Spleen (tissue), 11 donors: ENCODE data around the gene FAT1. TPM values are rescaled to one million over a fixed set of nuclear protein-coding genes. Genes with fewer than 3 reads are reported as not detected.

ENCODE experiments used
- DNase-seq: peaks from one replicate; pipeline ENCODE4 v3.0.0-alpha.2; 2020
- H3K27ac ChIP-seq, 8 donors: fragments of 200-600 bp; sonication (generic) in 7 of 8; 1 replicate in 4 of 8; 2 replicates in 4 of 8; pipeline versions ENCODE4 v1.5.0 to v1.8.0; 2016 to 2021; ENCODE audit warnings: inconsistent platforms in 4 of 8, mild to moderate bottlenecking in 4 of 8, moderate library complexity in 1 of 8
- H3K27me3 ChIP-seq, 7 donors: fragments of 200-600 bp; sonication (generic) in 6 of 7; replicated peaks in 1 of 7; 1 replicate in 4 of 7; 2 replicates in 3 of 7; pipeline versions ENCODE4 v1.5.0 to v1.8.0; 2016 to 2021; ENCODE audit warnings: inconsistent platforms in 3 of 7, mild to moderate bottlenecking in 1 of 7
- H3K36me3 ChIP-seq, 6 donors: fragments of 200-600 bp; sonication (generic) in 5 of 6; 1 replicate in 4 of 6; 2 replicates in 2 of 6; pipeline versions ENCODE4 v1.5.0 to v1.8.0; 2016 to 2021; ENCODE audit warnings: inconsistent platforms in 2 of 6
- H3K4me1 ChIP-seq, 6 donors: fragments of 200-600 bp; sonication (generic) in 5 of 6; 1 replicate in 3 of 6; 2 replicates in 3 of 6; pipeline versions ENCODE4 v1.5.0 to v1.8.0; 2016 to 2021; ENCODE audit warnings: inconsistent platforms in 3 of 6
- H3K4me3 ChIP-seq, 8 donors: fragments of 200-600 bp; sonication (generic) in 7 of 8; 1 replicate in 4 of 8; 2 replicates in 4 of 8; pipeline versions ENCODE4 v1.5.0 to v1.8.0; 2016 to 2021; ENCODE audit warnings: inconsistent platforms in 4 of 8, mild to moderate bottlenecking in 4 of 8, moderate library complexity in 2 of 8
- H3K9me3 ChIP-seq, 8 donors: fragments of 200-600 bp; sonication (generic) in 7 of 8; 1 replicate in 4 of 8; 2 replicates in 4 of 8; pipeline versions ENCODE4 v1.5.0 to v1.8.0; 2016 to 2021; ENCODE audit warnings: inconsistent platforms in 4 of 8
- POLR2A ChIP-seq, 3 donors: fragments of 450-650 bp; IDR thresholded peaks; one replicate each; pipeline ENCODE4 v1.5.1; 2017; ENCODE audit warnings: antibody characterized with exemption in 3 of 3, mild to moderate bottlenecking in 1 of 3
- POLR2AphosphoS5 ChIP-seq, 3 donors: sonication (generic); formaldehyde crosslinking; IDR thresholded peaks; one replicate each; pipeline ENCODE4 v1.5.1; 2017; ENCODE audit warnings: antibody characterized with exemption in 3 of 3
- WGBS, 5 donors: extraction: QIAGEN DNeasy Blood & Tissue Kit in 3 of 5; methylation state at CpG; one replicate each; pipeline versions ENCODE4 v1.1.5 to v1.1.7; 2013 to 2018; 5-methylcytosine and 5-hydroxymethylcytosine counted together
- intact Hi-C: fragments of 100-400 bp; cut with DNase I; formaldehyde crosslinking; loops from one replicate; pipeline ENCODE4 v1.15.0; 2023; ENCODE audit warnings: low total_unique reads
- polyA plus RNA-seq, 3 donors: library from polyadenylated mRNA; stranded (reverse); fragments of 200-250 nt; gene quantifications; one replicate each; pipeline ENCODE4 v1.2.1, GENCODE V29; 2013
- total RNA-seq, 7 donors: library from RNA; depleted of rRNA in 3 of 7; stranded (reverse); fragments of >200 nt in 3 of 7; fragmentation: NEBNext Ultra II Directional in 4 of 7; extraction: Animal tissue kit (Norgen Biotek cat#: 25700) in 4 of 7; gene quantifications; one replicate each; pipeline versions ENCODE4 v1.1.0 to v1.2.1, GENCODE V29; 2016 to 2021
- TF ChIP-seq, protein P1 (sequence below), 11 experiments: fragments of 200-600 bp in 7 of 11; fragments of 450-650 bp in 4 of 11; sonication (generic) in 4 of 11; IDR thresholded peaks in 8 of 11; conservative IDR thresholded peaks in 3 of 11; 1 replicate in 7 of 11; 2 replicates in 4 of 11; pipeline versions ENCODE4 v1.4.0 to v1.8.0; 2016 to 2021; ENCODE audit warnings: antibody characterized with exemption in 11 of 11, inconsistent platforms in 4 of 11, mild to moderate bottlenecking in 1 of 11
- donor health status: healthy with polysubstance abuse.
- donor health status: DM: no; HTN: no; CAD: no; lungs with moderate emphysema.
- donor health status: DM: no; HTN: no; CAD: no.
- donor health status: Bipolar disorder and iron deficiency.
- donor health status: healthy.
- donor health status: DM: no; HTN: no; CAD: no.
- donor health status: DM: yes; HTN: yes; CAD: no.

FAT1 gene
- total and polyA plus RNA-seq, 10 donors: 0.87 to 20.0 (median 4.6) TPM

DNA sequence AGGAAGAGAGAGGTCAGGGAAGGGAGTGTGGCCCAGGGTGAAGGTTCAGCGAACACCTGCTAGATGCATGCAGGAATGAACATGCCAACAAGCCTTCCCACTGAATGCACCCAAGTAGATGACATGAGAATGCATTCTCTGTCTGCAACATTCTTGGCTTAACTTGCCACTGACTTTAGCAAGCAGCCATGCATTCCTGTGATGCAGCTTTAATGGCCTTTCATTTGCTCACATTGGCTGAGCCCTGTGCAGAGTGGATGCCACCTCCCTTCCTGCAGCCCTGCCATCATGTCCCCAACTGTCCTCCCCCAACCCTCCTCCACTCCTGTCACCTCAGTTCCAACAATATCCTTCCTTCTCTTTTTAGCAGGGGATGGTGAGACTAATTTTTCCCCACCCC, 143.0 kb downstream of the FAT1 start:
- DNase-seq: no peak
- no peak overlapping the region for H3K4me3 ChIP-seq
- no peaks in the 10 kb centered on the region for H3K27me3 ChIP-seq
- 80 to 86% (median 81%) methylated on average over 1 of the region's 1 CpG for WGBS, 5 donors
- no peaks in the 10 kb centered on the region for H3K4me1 ChIP-seq
- no peak overlapping the region for H3K27ac ChIP-seq
- H3K36me3 ChIP-seq: no peaks in the 10 kb centered on the region
- intact Hi-C loops: no loop called here
- TF ChIP-seq, protein P1, sequence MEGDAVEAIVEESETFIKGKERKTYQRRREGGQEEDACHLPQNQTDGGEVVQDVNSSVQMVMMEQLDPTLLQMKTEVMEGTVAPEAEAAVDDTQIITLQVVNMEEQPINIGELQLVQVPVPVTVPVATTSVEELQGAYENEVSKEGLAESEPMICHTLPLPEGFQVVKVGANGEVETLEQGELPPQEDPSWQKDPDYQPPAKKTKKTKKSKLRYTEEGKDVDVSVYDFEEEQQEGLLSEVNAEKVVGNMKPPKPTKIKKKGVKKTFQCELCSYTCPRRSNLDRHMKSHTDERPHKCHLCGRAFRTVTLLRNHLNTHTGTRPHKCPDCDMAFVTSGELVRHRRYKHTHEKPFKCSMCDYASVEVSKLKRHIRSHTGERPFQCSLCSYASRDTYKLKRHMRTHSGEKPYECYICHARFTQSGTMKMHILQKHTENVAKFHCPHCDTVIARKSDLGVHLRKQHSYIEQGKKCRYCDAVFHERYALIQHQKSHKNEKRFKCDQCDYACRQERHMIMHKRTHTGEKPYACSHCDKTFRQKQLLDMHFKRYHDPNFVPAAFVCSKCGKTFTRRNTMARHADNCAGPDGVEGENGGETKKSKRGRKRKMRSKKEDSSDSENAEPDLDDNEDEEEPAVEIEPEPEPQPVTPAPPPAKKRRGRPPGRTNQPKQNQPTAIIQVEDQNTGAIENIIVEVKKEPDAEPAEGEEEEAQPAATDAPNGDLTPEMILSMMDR (IDR thresholded peaks at IDR 0.05 in 8 of 11, conservative IDR thresholded peaks at IDR 0.05 in 3 of 11): no peak
- TF ChIP-seq POLR2AphosphoS5 (IDR thresholded peaks at IDR 0.05) (no peak), POLR2A (IDR thresholded peaks at IDR 0.05) (no peak)
- peaks cover 0 to 16% (median 10%) of the 10 kb centered on the region in 8 donors for H3K9me3 ChIP-seq

DNA sequence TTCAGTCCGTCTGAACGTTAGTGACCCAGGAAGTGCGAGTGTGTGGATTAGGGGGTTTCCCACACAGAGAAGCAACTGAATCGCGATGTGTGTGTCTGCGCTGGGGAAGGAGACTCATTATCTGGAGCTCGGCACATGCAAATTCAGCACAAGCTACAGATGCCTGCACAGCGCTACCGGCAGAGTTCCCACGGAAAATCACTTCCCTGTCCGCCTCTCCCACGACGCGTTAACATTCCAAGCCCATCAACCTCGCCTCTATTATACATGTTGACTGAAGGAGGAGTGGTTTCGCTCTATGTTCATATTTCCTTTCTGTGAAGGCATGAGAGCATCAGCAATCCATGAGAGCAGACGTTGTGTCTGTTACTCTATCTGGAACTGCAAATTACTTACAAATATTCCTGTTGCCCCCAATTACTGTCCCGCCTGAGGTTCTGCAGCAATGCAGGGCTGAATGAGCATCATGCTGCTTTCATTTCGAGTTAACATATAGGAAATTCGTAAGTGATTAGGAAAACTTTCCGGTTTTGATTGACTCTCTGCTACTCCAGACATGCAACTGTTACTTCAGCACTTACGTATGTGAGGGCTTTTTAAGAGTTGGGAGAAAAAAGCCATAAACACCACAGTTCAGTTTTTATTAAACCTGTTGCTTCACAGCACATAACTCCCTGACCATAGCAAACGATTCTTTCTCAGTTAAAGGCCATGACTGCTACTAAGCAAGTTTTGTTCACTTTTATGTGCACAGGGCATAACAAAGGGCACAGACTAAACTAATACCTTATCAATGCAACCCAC, 153.3 kb downstream of the FAT1 start:
- DNase-seq: no peak
- WGBS, 5 donors: 57 to 73% (median 63%) methylated on average over 23 of the region's 23 CpGs
- peak overlapping the region in 2 of 8 donors; percentile 15 to 23 for H3K4me3 ChIP-seq

DNA sequence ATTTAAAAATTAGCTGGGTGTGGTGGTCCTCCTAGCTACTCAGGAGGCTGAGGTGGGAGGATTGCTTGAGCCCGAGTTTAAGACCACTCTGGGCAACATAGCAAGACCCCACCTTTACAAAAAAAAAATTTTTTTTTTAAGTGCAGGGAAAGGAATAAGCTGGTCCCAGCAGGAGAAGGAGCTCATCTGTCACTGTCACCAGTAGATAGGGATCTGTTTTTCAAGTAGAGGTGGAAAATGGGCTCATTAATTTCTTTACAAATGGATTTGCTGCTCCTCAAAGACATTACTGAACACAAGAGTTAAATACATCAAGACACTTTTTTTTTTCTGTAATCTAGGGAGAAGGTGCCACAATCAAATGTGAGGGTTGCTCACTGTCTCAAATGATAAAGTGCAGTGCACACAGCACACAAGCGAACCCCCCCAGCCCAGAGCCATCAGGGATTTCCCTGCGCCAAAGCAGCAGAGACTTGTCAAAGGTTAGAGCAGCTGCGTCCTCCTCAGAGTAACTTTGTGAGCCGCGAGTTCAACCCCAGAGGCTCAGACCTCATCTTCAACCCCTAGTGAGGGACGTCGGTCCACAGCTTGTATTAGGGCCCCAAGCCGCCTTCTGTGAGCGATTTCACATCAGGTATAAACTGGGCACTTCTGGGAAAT, 154.0 kb downstream of the FAT1 start:
- no peaks in the 10 kb centered on the region for H3K4me1 ChIP-seq
- TF ChIP-seq, protein P1 (IDR thresholded peaks at IDR 0.05 in 8 of 11, conservative IDR thresholded peaks at IDR 0.05 in 3 of 11): no peak
- TF ChIP-seq POLR2A (IDR thresholded peaks at IDR 0.05) (no peak), POLR2AphosphoS5 (IDR thresholded peaks at IDR 0.05) (no peak)
- 61 to 80% (median 70%) methylated on average over 10 of the region's 10 CpGs for WGBS, 5 donors
- H3K9me3 ChIP-seq: no peaks in the 10 kb centered on the region
- no peaks in the 10 kb centered on the region for H3K36me3 ChIP-seq
- intact Hi-C loops: no loop called here
- no peak for DNase-seq
- H3K4me3 ChIP-seq: peak overlapping the region in 2 of 8 donors; percentile 15 to 23
- no peak overlapping the region for H3K27ac ChIP-seq
- peaks cover 0 to 4% (median 0%) of the 10 kb centered on the region in 7 donors for H3K27me3 ChIP-seq

More for the DNA sequence above, 153.3 kb downstream of the FAT1 start:
- no peaks in the 10 kb centered on the region for H3K27me3 ChIP-seq
- H3K9me3 ChIP-seq: no peaks in the 10 kb centered on the region
- intact Hi-C loops: no loop called here
- no peak overlapping the region for H3K27ac ChIP-seq
- TF ChIP-seq, protein P1 (IDR thresholded peaks at IDR 0.05 in 8 of 11, conservative IDR thresholded peaks at IDR 0.05 in 3 of 11): no peak
- TF ChIP-seq POLR2AphosphoS5 (IDR thresholded peaks at IDR 0.05) (no peak), POLR2A (IDR thresholded peaks at IDR 0.05) (no peak)
- H3K4me1 ChIP-seq: no peaks in the 10 kb centered on the region
- H3K36me3 ChIP-seq: no peaks in the 10 kb centered on the region

DNA sequence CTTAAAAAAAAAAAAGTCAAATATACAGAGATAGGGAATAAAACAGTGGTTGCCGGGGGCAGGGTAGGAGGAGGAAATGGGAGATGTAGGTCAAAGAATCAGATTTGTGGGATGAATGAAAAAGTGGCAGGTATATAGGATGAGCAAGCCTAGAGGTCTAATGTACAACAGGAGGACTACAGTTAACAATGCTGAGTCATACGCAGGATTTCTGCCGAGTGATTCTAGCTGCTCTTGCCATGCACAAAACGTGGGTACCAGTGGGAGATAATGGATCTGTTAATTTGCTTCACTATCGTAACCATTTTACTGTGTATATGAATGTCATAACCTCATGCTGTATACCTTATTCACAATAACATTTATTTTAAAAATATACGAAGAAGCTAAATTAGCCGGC, 157.6 kb downstream of the FAT1 start:
- Histone ChIP-seq H3K27me3 (peaks cover 0 to 4% (median 0%) of the 10 kb centered on the region in 7 donors), H3K4me1 (no peaks in the 10 kb centered on the region), H3K4me3 (no peak overlapping the region), H3K36me3 (no peaks in the 10 kb centered on the region), H3K9me3 (no peaks in the 10 kb centered on the region), H3K27ac (no peak overlapping the region)
- WGBS, 5 donors: 79 to 85% (median 83%) methylated on average over 7 of the region's 7 CpGs
- intact Hi-C loops: no loop called here
- no peak for DNase-seq
- TF ChIP-seq POLR2AphosphoS5 (IDR thresholded peaks at IDR 0.05) (no peak), POLR2A (IDR thresholded peaks at IDR 0.05) (no peak)
- TF ChIP-seq, protein P1 (IDR thresholded peaks at IDR 0.05 in 8 of 11, conservative IDR thresholded peaks at IDR 0.05 in 3 of 11): no peak
